ENCODE measurements around the gene MRPS21. TPM values are rescaled to one million over a fixed set of nuclear protein-coding genes. Genes with fewer than 3 reads are reported as not detected.
A peak's percentile ranks its signal among the peaks of the same experiment; 100 is the strongest.

Gene MRPS21
- total and polyA plus RNA-seq, 2 of the 8 experiments (the other 6 are each of a cell fraction or from before 2014, with no cell fraction given), result 81.9 to 99.8 TPM

GRCh38 chr1:150320667-150320978 is 27.0 kb downstream of the MRPS21 start:
- no peak overlapping the region for H4K91ac ChIP-seq (replicated peaks; ENCODE audit: insufficient read length, low read length)
- peaks cover 6% of the 10 kb centered on the region; the same call in 1 of the 2 replicates for H3K79me1 ChIP-seq (ENCODE audit: low read depth, low read length)
- no peak overlapping the region for H4K5ac ChIP-seq (ENCODE audit: insufficient read length, low read depth, low read length)
- no peak for FAIRE-seq
- no peak overlapping the region for H3K9ac ChIP-seq (replicated peaks in 1 of 4; ENCODE audit: extremely low read depth in 1 of 4, low read depth in 3 of 4, low read length in 3 of 4)
- peaks cover 9 to 15% (median 9%) of the 10 kb centered on the region in 4 experiments for H3K36me3 ChIP-seq (ENCODE audit: control insufficient read depth in 2 of 4, insufficient read depth in 4 of 4, low read length in 3 of 4)
- H2AK5ac ChIP-seq (ENCODE audit: low read depth, low read length), result no peak overlapping the region
- no peak overlapping the region for H3K14ac ChIP-seq (ENCODE audit: insufficient read length)
- H2AFZ ChIP-seq (ENCODE audit: low read length), result no peak overlapping the region
- no peak overlapping the region for H3K18ac ChIP-seq (ENCODE audit: extremely low read depth, low read length)
- ChIA-PET CTCF (ENCODE audit: partially characterized antibody) (no interaction called here), POLR2A (ENCODE audit: partially characterized antibody) (interaction anchor here (1.0 to 1.9 kb wide), 6 partner anchors 9 to 92 kb away, joined by 4 to 8 read pairs (median 6); partner anchors contain the start of gene RPRD2)
- no peak overlapping the region for H2BK12ac ChIP-seq (ENCODE audit: low read depth, low read length)
- no peak overlapping the region for H3K56ac ChIP-seq (replicated peaks; ENCODE audit: insufficient read length, low read depth, low read length)
- H3K79me2 ChIP-seq (ENCODE audit: control insufficient read depth in 1 of 2, insufficient read depth in 2 of 2, low read length in 2 of 2), result peaks cover 12 to 28% of the 10 kb centered on the region in 2 experiments
- no peak overlapping the region for H3K23ac ChIP-seq (ENCODE audit: insufficient read length)
- H3K4ac ChIP-seq (replicated peaks; ENCODE audit: insufficient read length, low read depth, low read length), result no peak overlapping the region
- no peak overlapping the region for H2BK5ac ChIP-seq (ENCODE audit: low read depth, low read length)
- H3K27me3 ChIP-seq (replicated peaks in 1 of 4; ENCODE audit: control insufficient read depth in 3 of 4, extremely low read depth in 1 of 4, insufficient read depth in 3 of 4, low read length in 3 of 4), result no peaks in the 10 kb centered on the region; a peak in 1 of 7 replicates
- H3K23me2 ChIP-seq (ENCODE audit: low read depth, low read length), result peaks cover 8% of the 10 kb centered on the region; the same call in 1 of the 2 replicates
- H2BK120ac ChIP-seq (replicated peaks; ENCODE audit: low read depth, low read length), result no peak overlapping the region
- no peak overlapping the region for H2BK20ac ChIP-seq (ENCODE audit: low read length)
- 97% methylated on average over 8 of the region's 8 CpGs; no CpG with 5 or more reads in 1 of the 2 experiments for WGBS, 2 experiments (ENCODE audit: extremely low coverage in 1 of 2, insufficient coverage in 1 of 2, insufficient read length in 1 of 2, insufficient replicate concordance in 2 of 2, low coverage in 1 of 2, low lambda C conversion rate in 2 of 2, missing lambda C conversion rate in 1 of 2)
- H3K4me3 ChIP-seq (ENCODE audit: extremely low read depth in 1 of 4, insufficient read depth in 2 of 4, low read depth in 3 of 4, low read length in 4 of 4), result peak overlapping the region in 2 of 4 experiments; percentile 77 to 100; a peak in 3 of 8 replicates
- H4K8ac ChIP-seq (ENCODE audit: extremely low read depth, insufficient read depth, low read length), result no peak overlapping the region
- H2BK15ac ChIP-seq (ENCODE audit: low read length), result no peak overlapping the region
- peaks cover 0 to 6% (median 1%) of the 10 kb centered on the region in 4 experiments; a peak in 3 of 7 replicates for H3K4me1 ChIP-seq (replicated peaks in 1 of 4; ENCODE audit: control insufficient read depth in 3 of 4, insufficient read depth in 4 of 4, low read length in 3 of 4)
- H3K9me3 ChIP-seq (ENCODE audit: insufficient read depth in 2 of 2, low read depth in 1 of 2, low read length in 1 of 2), result no peaks in the 10 kb centered on the region; a peak in 1 of 4 replicates
- H3K27ac ChIP-seq (ENCODE audit: low read depth, low read length), result no peak overlapping the region
- H4K20me1 ChIP-seq (replicated peaks in 1 of 2; ENCODE audit: control insufficient read depth in 1 of 2, insufficient read depth in 2 of 2, low read length in 2 of 2), result peaks cover 0 to under 1% of the 10 kb centered on the region in 2 experiments
- DNase-seq (ENCODE audit: low read depth in 1 of 2, low spot score in 2 of 2), result no peak
- H3K4me2 ChIP-seq (ENCODE audit: insufficient read depth in 1 of 2, low read depth in 2 of 2, low read length in 2 of 2), result peak overlapping the region; percentile 30 to 92; a peak in 2 of 4 replicates
- no peak for TF ChIP-seq ASH2L (IDR thresholded peaks at IDR 0.05; ENCODE audit: low read length)

Measured in H1 (cell line).